ENCODE data around the gene C3orf20.

C3orf20 gene

DNA sequence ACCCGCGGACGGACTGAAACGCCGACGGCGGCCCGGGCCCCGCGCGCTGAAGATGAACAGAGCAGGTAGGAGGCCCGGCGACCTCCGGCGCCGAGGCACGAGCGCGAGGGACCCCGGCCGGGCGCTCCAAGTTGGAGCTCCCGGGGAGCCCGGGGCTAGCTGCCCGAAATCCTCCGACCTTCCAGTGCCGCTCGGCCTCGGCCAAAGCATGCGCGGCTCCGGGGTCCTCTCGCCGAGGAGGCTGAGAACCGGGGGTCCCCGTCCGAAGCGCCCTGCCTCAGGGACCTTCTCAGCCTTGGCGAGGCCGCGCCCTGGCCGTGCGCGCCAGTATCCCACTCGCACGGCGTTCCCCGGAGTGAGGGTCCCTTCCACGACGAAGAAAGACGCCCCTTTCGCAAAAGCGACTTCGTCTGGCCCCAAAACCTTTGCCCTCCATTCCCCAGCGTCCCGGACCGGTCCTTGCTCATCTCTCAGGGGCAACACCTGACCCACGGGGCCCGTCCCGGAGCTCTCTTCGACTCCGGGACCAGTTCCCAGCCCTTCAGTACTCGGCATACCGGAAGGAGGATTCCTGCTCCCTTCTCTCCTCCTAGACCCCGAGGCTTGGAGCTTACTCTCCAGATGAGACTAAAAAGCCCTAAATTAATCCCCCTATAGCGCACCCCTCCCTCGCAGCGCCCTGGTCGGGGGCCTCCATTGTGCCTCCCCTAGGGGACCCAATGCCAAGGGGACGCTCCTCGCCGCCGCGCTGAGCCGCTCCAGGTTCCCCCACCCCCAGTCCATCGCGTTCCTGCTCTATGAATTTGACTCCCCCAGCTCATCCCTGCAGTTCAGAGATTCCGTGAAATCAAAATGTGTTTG, 136.1 kb downstream of the C3orf20 start:
- TF ChIP-seq TAF1 (IDR thresholded peaks at IDR 0.05; ENCODE audit: low read depth) (no peak), EP300 (IDR thresholded peaks at IDR 0.05; ENCODE audit: borderline replicate concordance) (no peak), EGR1 (IDR thresholded peaks at IDR 0.05) (no peak), FOXM1 (IDR thresholded peaks at IDR 0.05; ENCODE audit: borderline replicate concordance, low read depth) (no peak), TCF12 (IDR thresholded peaks at IDR 0.05; ENCODE audit: low read depth) (no peak), CEBPB (IDR thresholded peaks at IDR 0.05) (no peak), YY1 (IDR thresholded peaks at IDR 0.05; ENCODE audit: low read depth) (no peak), TEAD4 (IDR thresholded peaks at IDR 0.05) (no peak), MAX (IDR thresholded peaks at IDR 0.05) (no peak), RAD21 (IDR thresholded peaks at IDR 0.05; ENCODE audit: low read depth) (no peak), ZBTB7A (IDR thresholded peaks at IDR 0.05; ENCODE audit: low read depth) (no peak), NFIC (IDR thresholded peaks at IDR 0.05) (no peak), CREB1 (IDR thresholded peaks at IDR 0.05; ENCODE audit: low read depth) (no peak)
- TF ChIP-seq, protein P1, sequence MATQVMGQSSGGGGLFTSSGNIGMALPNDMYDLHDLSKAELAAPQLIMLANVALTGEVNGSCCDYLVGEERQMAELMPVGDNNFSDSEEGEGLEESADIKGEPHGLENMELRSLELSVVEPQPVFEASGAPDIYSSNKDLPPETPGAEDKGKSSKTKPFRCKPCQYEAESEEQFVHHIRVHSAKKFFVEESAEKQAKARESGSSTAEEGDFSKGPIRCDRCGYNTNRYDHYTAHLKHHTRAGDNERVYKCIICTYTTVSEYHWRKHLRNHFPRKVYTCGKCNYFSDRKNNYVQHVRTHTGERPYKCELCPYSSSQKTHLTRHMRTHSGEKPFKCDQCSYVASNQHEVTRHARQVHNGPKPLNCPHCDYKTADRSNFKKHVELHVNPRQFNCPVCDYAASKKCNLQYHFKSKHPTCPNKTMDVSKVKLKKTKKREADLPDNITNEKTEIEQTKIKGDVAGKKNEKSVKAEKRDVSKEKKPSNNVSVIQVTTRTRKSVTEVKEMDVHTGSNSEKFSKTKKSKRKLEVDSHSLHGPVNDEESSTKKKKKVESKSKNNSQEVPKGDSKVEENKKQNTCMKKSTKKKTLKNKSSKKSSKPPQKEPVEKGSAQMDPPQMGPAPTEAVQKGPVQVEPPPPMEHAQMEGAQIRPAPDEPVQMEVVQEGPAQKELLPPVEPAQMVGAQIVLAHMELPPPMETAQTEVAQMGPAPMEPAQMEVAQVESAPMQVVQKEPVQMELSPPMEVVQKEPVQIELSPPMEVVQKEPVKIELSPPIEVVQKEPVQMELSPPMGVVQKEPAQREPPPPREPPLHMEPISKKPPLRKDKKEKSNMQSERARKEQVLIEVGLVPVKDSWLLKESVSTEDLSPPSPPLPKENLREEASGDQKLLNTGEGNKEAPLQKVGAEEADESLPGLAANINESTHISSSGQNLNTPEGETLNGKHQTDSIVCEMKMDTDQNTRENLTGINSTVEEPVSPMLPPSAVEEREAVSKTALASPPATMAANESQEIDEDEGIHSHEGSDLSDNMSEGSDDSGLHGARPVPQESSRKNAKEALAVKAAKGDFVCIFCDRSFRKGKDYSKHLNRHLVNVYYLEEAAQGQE (IDR thresholded peaks at IDR 0.05; ENCODE audit: low read depth): no peak
- TF ChIP-seq, protein P2, sequence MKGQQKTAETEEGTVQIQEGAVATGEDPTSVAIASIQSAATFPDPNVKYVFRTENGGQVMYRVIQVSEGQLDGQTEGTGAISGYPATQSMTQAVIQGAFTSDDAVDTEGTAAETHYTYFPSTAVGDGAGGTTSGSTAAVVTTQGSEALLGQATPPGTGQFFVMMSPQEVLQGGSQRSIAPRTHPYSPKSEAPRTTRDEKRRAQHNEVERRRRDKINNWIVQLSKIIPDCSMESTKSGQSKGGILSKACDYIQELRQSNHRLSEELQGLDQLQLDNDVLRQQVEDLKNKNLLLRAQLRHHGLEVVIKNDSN (IDR thresholded peaks at IDR 0.05): no peak

DNA sequence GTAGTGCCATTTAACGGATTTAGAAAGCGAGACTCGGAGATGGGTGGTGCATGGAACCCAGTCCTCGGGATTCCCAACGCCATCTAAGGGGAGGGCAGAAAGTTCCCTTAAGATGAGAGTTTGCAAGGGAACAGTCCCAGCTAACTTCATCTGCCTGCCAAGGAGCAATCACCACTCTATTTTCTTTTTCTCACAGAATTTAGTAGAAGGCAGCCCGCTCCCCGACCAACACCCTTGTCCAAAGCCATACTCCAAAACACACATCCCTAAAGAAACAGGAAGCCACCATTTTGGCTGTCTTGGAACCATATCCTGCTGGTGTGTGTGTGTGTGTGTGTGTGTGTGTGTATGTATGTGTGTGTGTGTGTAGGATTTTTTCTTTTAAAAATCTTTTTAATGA, 136.7 kb downstream of the C3orf20 start:
- TF ChIP-seq FOXM1 (IDR thresholded peaks at IDR 0.05; ENCODE audit: borderline replicate concordance, low read depth) (no peak), ZBTB7A (IDR thresholded peaks at IDR 0.05; ENCODE audit: low read depth) (no peak), EP300 (IDR thresholded peaks at IDR 0.05; ENCODE audit: borderline replicate concordance) (no peak), TAF1 (IDR thresholded peaks at IDR 0.05; ENCODE audit: low read depth) (no peak), EGR1 (IDR thresholded peaks at IDR 0.05) (no peak)
- TF ChIP-seq, protein P1 (IDR thresholded peaks at IDR 0.05; ENCODE audit: low read depth): no peak

DNA sequence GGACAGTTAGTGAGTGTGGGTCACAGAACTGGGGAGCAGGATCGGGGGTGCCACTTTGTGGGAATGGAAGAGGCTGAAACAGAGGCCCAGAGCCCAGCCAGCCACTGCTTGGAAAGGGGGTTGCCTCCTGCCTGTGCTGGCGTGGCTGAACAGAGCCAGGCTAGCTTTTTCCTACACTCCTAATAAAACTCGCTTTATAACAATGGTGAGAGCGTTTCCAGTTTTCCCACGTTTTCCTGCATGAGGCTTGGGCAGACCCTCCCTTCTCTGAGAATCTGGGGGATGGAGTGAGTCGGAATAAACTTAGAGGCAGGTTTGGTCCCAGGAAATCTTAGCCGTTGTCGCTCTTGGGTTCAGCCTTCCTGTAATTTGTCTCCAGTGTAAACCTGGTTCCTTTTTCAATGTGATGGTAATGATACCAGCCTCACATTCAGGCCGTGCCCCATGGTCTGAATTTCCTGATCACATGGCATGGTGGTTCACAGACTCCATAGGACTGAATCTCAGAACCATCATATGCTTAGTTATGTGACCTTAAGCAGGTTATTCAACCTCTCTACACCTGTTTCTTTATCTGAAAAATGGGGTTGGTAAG, 137.4 kb downstream of the C3orf20 start:
- no peak for TF ChIP-seq CREB1 (IDR thresholded peaks at IDR 0.05; ENCODE audit: low read depth)
- no peak for TF ChIP-seq TCF12 (IDR thresholded peaks at IDR 0.05; ENCODE audit: low read depth)
- TF ChIP-seq CEBPB (IDR thresholded peaks at IDR 0.05): no peak
- no peak for TF ChIP-seq EGR1 (IDR thresholded peaks at IDR 0.05)
- TF ChIP-seq, protein P2 (IDR thresholded peaks at IDR 0.05): no peak
- no peak for TF ChIP-seq YY1 (IDR thresholded peaks at IDR 0.05; ENCODE audit: low read depth)
- TF ChIP-seq NFIC (IDR thresholded peaks at IDR 0.05): no peak
- TF ChIP-seq, protein P1 (IDR thresholded peaks at IDR 0.05; ENCODE audit: low read depth): no peak
- no peak for TF ChIP-seq TEAD4 (IDR thresholded peaks at IDR 0.05)
- no peak for TF ChIP-seq RAD21 (IDR thresholded peaks at IDR 0.05; ENCODE audit: low read depth)
- TF ChIP-seq EP300 (IDR thresholded peaks at IDR 0.05; ENCODE audit: borderline replicate concordance): no peak
- TF ChIP-seq TAF1 (IDR thresholded peaks at IDR 0.05; ENCODE audit: low read depth): no peak
- no peak for TF ChIP-seq MAX (IDR thresholded peaks at IDR 0.05)
- TF ChIP-seq FOXM1 (IDR thresholded peaks at IDR 0.05; ENCODE audit: borderline replicate concordance, low read depth): no peak
- TF ChIP-seq ZBTB7A (IDR thresholded peaks at IDR 0.05; ENCODE audit: low read depth): no peak

- no peak for TF ChIP-seq EGR1 (IDR thresholded peaks at IDR 0.05)
- TF ChIP-seq RAD21 (IDR thresholded peaks at IDR 0.05; ENCODE audit: low read depth): no peak
- TF ChIP-seq, protein P2 (IDR thresholded peaks at IDR 0.05): no peak
- no peak for TF ChIP-seq YY1 (IDR thresholded peaks at IDR 0.05; ENCODE audit: low read depth)
- no peak for TF ChIP-seq FOXM1 (IDR thresholded peaks at IDR 0.05; ENCODE audit: borderline replicate concordance, low read depth)
- no peak for TF ChIP-seq MAX (IDR thresholded peaks at IDR 0.05)
- no peak for TF ChIP-seq CREB1 (IDR thresholded peaks at IDR 0.05; ENCODE audit: low read depth)
- TF ChIP-seq NFIC (IDR thresholded peaks at IDR 0.05): no peak
- no peak for TF ChIP-seq CEBPB (IDR thresholded peaks at IDR 0.05)
- no peak for TF ChIP-seq TEAD4 (IDR thresholded peaks at IDR 0.05)
- TF ChIP-seq EP300 (IDR thresholded peaks at IDR 0.05; ENCODE audit: borderline replicate concordance): no peak
- TF ChIP-seq, protein P1 (IDR thresholded peaks at IDR 0.05; ENCODE audit: low read depth): no peak
- TF ChIP-seq TCF12 (IDR thresholded peaks at IDR 0.05; ENCODE audit: low read depth): no peak
These were observed 139.5 kb downstream of the C3orf20 start for GRCh38 chr3:14814411-14814871.

Data from Ishikawa (cell line).